ENCODE results near the gene PHF2.
"Not testable (repeated sequence)": the region's sequence is repeated elsewhere in the genome, so short reads cannot be mapped to it uniquely, and the experiment has no call there.

Gene PHF2

DNA sequence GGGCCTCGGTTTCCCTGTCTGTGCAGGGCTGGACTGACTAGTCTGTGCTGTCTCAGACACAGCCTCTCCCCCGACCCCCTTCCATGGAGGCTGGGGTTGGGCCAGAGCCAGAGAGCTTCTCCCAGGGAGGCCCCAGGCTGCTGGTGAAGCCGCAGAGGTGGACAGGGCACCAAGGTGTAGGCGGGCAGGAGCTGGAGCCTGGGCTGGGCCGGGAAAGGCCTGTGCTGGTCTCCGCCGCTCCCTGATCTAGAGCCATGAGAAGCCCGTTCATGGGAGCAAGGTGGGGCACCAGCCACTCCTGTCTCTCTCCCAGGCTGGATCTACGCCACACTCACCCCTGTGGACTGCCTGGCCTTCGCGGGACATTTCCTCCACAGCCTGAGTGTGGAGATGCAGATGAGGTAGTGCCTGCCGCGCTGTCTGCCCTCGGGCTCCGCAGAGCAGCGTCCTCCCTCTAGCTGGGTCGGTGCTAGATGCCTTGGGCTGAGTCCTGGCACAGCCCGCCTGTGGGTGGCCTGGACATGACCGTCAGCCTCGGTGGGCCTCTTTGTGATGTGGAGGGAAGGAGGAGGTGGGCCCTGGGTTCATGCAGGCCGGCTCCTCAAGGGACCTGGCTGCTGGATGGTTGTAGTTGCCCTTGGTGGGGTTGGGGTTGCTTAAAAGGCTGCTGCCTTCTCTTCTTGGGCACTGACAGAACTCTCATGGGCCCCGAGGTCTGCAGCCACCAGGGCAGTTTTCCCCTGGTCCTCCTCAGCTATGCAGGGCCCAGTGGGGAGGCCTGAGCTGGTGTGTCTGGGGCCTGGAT, 79.4 kb downstream of the PHF2 start:
- DNase-seq = no peak

DNA sequence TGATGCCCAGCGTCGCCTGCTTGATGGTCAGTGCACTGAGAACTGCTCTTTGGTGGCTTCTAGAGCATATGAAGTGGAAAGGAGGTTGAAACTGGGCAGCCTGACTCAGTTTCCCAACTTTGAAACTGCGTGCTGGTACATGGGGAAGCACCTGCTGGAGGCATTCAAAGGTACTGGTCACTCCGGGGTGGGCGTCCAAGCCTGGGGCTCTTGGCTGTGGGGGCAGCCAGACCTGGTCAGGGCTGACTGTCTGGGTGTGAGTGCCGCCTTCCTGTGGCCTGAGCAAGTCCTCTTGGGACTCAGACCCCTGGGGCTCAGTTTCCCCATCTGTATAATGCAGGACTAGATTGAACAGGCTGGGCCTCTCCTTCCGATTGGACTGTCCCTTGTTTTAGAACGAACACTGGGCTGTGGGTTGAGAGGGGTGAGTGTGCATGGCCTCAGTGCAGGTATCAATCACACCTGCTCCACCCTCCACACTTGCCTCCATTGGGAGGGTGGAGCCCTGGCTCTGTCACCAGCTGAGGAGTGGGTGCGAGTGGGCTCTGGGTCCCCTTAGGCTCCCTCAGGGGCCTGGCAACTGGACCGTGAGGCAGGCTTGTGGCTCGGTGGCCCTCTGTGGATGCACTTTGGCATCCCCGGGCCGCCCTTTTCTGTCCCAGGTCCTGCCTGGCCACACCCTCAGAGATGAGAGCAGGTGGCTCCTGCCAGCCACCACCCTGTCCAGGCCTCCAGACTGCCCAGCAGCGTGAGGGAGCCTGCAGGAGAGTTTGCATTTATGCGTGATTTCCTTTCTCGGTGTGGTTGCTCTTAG, 80.2 kb downstream of the PHF2 start:
- DNase-seq = no peak

DNA sequence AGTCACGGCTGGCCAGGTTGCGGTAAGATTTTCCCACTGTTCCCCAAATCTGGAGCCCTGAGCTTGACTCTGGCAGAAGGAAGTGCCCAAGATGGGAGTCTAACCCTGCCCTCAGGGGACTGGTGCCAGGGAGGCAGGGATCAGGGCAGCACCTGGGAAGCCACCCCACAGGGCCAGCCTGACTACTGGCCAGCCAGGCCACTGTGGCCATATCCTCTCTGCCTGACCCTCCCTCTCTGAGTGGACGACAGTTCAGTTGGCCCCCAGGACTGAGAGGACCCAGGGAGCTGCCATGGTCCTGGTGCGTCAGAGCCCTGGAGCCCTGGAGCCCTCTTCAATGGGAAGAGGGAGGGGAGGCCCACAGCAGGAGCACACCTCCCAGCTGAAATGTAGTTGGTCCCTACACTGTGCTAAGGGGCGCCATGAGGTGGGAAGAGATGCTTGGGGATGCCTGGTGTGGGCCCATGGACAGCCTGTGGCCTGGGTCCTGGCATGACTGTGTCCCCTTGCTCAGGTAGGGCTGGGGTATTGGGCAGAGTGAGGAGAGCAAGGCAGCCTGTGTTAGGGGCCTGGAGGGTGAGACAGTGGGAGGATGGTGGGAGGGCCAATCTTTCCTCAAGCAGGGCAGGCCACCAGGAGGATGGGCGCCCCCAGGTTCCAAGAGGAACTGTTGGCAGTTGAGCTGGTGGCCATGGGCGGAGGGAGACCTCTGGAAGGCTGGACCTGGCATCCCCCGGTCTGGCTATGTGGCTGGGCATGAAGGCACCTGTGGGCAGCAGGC, 81.1 kb downstream of the PHF2 start:
- no peak for DNase-seq

DNA sequence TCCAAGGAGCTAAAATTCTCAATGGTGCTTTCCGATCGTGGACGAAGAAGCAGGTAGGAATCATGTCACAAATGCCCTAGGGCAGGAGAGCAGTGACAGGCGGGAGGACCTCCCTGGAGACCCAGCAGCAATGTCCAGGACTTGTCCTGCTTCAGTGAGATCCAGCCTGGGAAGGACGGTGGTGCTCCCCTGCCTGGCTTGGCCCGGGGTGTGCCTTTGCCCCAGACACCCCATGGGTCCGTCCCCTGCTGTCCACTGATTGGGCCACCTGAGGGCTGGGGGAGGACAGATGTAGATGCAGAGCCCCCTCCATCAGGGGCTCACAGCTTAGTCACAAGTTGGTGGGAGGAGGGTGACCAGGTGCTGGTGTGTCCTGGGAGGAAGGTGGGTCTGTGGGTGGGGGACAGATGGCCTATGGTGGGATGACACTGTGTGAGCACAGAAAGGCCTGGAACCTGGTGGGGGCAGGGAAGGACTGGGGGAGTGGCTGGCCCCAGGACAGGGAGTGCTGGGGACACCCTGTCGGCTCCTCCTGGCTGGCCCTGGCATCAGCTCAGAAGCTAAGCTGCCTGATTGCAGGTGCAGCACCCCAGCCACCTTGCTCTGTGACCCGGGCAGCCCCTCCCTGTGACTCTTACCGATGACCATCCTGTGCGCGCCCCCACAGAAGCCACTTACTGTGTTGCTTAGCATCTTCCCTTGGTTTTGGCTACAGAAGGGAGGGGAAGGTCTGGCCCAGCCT, 82.0 kb downstream of the PHF2 start:
- no peak for DNase-seq

DNA sequence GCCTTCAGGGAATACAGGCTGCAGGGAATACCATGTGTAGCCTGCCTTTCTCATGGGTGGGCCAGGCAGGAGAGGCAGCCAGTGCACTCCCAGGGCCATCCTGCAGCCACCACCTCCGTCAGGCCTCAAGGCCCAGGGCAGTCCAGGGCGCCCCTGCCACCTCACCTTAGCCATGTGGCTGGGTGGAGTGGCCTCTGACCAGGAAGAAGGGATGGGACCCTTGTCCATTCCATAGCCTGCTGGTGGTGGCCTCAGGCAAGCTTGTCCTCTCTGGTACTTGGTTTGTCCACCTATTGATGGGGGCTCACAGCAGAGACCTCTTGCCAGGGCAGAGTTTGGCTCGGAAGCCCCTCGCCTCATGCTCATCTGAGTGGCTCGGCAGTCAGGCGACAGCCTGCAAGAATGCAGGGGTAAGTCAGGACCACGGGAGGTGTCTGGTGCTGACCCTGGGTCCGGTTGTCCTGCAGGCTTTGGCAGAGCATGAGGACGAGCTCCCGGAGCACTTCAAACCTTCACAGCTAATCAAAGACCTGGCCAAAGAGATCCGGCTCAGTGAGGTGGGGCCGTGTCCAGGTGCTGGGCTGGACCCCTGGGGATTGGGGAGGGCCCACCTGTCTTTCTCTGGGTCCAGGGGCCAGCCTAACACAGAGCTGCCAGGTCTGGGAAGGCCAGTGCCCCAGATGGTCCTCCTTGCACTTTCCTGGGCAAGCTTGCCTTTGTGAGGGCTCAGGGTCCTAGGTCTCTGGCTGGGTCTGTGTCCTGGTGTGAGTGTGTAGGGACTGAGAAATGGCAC, 82.9 kb downstream of the PHF2 start:
- no peak for DNase-seq

DNA sequence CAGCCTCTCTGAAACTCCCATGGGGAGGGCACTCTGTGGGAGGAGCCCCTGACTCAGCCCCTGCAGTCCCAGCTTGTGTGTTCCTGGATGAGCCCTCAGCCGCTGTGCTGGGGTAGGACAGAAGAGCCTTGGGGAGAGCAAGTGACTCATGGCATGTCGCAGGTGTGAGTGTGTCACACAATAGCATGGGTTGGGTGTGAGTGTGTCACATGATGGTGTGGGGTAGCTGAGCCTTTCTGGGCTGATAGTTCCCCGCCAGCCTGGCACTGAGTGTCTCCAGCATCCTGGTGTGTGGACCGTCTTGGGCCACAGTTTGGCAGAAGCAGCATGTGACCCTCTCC, 83.4 kb downstream of the PHF2 start:
- DNase-seq = no peak

DNA sequence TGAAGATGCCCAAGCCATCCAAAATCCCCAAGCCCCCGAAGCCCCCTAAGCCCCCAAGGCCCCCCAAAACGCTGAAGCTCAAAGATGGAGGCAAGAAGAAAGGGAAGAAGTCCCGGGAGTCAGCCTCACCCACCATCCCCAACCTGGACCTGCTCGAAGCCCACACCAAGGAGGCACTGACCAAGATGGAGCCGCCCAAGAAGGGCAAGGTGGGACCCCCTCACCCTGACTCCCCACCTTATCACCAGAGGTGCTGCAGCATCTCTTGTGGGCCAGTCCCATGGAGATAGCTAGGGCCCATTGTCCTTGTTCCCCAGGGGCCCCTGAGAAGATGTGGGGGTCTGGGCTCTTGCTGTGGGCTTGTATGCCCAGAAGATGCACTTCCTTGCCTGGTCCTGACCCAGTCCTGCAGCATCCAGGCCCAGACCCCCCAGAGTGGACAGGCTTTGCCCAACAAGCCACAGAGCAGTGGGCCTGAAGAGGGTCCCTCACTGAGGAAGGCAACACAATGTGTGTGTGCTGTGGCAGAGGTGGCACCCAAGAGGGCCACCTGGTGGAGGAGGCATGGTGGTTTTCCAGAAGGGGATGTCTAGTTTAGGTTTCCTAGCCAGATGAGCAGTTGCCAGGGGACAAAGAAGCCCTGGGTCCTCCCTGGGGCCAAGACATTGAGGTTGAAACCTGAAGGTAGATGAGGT, 84.1 kb downstream of the PHF2 start:
- no peak for DNase-seq

DNA sequence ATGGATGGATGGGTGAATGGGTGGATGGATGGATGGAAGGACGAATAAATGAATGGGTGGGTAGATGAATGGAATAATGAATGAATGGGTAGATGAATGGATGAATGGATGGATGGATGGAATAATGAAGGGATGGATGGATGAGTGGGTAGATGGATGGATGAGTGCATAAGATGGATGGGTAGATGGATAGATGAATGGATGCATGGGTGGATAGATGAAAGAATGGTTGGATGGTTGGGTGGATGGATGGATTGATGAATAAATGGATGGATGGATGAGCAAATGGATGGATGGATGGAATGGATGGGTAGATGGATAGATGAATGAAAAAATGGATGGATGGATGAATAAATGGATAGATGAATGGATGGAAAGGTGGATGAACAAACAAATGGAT, 85.2 kb downstream of the PHF2 start:
- no peak for DNase-seq

DNA sequence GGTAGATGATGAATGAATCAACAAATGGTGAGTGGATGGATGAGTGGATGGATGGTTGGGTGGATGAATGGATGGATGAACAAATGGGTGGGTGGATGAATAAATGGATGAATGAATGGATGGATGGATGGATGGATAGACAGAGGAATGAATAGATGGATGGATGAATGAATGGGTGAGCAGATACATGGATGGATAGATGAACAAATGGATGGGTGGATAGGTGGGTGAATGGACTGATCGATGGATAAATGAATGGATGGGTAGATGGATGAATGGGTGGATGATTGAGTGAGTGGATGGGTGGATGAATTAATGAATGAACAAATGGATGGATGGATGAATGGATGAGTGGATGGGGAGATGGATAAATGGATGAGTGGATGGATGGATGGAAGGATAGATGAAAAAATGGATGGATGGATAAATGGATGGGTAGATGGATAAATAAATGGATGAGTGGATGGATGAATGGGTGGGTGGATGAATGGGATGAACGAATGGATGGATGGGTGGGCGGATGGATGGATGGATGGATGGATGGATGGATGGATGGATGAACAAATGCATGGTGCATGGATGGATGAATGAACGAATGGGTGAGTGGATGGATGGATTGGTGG, 85.7 kb downstream of the PHF2 start:
- no peak for DNase-seq

DNA sequence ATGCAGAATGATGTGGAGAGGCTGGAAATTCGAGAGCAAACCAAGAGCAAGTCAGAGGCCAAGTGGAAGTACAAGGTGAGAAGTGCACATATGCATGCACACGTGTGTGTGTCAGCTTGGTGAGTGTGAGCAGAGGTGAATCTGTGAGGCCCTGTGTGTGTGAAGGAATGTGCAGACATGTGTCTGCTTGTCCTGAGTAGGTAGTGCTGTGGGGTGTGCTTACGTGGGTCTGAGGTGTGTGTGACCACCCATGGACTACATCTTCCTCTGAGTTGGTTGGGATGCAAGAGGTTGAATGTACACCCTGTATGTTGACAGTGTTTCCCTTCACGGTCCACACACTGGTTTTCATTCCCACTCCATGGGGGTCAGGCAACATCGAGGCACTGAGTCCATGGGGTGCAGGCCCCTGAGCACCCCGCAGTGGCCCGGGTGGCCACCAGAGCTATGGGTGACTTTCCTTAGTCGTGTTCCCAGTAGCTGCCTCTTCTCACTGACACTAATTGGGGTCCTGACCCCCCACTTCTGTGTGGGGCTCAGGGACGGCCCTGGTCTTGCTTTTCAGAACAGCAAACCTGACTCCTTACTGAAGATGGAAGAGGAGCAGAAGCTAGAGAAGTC, 86.7 kb downstream of the PHF2 start:
- no peak for DNase-seq

DNA sequence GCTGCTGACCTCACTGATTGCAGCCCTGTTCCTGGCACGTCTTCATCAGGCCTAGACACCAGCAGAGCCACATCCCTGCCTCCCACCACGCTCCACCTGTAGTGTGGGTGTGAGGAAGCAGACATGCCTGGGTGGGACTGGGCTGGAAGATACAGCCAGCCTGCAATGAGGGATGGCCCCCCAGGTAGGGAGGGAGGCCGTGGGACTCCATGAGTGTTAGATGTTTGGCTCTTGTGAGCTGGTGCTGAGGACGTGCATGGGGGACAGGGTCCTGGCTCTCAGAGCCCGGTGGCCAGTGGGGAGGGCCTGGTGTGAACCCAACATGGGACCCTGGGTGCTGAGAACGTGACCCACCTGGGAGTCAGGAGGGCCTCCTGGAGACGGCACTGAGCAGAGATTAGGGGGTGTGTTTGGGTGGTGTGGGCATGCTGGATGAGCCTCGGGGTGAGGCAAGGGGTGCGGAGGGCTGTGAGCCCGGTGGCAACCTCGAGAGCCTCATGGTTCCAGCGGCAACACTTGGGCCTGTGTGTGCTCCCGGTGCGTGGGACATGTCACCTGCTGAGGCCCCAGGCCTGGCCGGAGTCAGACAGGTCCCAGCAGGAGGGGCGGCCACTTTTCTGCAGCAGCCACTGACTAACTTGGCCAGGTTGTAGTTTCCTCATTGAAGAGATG, 87.6 kb downstream of the PHF2 start:
- no peak for DNase-seq

DNA sequence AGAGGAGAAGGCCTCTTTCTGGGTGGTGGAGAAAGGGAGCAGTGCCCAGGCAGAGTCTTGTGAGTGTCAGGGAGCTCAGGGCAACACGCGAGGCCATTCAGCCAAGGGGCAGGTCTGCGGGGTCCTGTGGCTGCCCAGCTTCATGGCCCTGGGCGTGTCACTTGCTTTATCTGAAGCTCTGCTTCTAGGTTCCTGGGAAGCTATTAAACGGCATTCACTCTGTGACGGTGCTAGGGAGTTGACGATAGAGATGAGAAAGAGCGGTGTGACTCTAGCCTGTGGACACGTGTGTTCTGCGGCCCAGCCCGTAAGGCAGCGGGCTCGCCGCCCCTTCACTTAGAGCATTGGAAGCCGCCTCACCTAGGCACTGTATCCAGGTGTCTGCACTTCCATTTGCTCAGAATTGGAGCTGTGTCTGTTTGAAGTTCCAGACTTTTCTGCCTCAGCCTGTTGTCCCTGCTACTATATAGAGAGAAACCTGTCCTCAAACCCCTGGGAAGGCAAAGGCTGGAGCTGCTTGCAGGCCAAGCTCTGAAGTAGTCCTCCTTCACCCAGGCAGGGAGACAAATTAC, 88.3 kb downstream of the PHF2 start:
- DNase-seq = no peak

DNA sequence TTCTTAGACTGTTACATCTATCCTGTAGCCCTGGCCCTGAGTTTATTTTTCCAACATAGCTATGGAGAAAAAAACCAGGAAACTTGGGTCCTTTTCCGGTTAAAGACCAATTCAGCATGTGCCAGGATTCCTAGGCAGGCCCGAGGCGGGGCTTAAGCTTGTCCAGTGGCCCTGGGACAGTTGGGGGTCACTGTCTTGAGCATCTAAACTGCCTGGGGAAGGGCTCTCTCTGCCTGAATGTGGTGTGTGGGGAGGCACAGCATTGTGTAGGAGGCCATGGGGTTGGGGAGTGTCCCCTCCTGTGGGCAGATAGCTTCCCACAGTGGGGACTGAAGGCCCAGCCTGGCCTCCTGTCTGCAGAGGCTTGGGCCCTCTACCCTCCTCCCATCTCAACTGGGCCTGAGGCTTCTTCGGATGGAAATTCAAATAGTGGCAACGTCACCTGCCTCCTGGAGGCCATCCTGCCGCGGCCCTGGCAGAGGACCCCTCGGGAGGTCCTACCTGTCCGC, 88.8 kb downstream of the PHF2 start:
- DNase-seq = no peak

DNA sequence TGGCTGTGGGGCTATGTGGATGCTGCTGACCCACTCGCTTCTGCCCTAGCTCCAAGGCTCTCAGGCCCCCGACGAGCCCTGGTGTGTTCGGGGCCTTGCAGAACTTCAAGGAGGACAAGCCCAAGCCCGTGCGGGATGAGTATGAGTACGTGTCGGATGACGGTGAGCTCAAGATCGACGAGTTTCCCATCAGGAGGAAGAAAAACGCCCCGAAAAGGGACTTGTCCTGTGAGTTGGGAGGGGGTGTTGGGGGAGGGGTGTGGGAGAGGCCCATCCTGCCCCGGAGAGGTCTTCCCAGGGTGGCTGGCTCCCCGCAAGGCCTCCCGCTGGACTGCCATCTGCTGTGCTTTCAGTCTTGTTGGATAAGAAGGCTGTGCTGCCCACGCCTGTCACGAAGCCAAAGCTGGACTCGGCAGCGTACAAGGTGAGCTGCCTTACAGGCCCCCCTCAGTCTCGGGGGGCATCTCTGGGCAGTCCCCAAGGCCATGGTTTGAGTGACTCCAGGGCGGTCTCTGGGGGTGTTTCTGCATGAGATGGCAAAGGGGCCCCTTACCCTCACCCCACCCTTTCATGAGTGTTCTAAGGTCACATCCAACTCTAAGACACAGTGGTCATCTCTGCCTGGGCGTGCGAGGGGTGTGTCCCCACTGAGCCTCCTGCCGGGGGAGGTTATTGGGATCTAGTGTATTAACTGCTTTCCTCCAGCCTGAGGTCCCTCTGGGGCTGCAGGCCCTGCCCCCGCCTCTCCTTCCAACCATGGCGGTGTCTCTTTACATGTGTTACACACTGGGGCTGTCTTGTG, 89.5 kb downstream of the PHF2 start:
- DNase-seq = no peak

DNA sequence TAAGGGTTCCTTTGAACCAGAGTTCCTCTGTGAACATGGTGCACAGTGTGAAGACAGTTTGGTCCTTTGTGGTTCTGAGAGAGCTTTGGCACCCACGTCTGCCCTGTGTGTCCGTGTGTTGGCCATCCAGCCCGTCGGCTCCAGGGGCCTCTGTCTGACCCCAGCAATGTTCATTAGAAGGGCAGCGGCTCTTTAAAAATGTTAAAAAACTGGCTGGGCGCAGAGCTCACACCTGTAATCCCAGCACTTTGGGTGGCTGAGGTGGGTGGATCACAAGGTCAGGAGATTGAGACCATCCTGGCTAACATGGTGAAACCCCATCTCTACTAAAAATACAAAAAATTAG, 90.0 kb downstream of the PHF2 start:
- not testable (repeated sequence) for DNase-seq

DNA sequence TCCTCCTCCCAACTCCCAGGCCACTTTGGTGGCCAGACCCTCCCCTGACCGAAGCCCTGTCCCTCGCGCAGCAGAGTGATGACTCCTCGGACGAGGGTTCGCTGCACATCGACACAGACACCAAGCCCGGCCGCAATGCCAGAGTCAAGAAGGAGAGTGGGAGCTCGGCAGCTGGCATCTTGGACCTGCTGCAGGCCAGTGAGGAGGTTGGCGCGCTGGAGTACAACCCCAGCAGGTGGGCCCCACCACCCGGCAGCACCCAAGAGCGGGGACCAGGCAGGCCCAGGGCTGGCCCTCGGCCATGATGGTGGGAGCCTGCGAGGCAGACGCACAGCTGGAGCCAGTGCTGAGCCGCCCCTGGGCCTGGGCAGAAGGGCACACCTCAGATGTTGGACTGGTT, 90.6 kb downstream of the PHF2 start:
- no peak for DNase-seq

DNA sequence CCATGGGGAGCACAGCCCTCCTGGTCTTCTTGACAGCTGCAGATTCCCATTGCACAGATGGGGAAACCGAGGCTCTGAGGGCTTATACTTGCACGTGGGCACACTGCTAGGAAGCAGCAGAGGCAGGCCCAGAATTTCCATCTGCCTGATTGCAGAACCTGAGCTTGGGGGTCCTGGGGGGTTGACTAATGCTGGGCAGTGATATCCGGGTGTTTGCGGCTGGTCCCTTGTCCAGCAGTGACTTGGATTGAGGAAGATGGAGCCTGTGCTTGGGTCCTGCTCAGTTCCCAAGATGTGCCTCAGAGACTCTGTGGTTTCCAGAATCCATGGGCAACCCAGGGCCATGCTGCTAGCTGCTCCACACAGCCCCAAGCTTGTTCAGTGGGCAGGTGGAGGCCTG, 91.2 kb downstream of the PHF2 start:
- no peak for DNase-seq

DNA sequence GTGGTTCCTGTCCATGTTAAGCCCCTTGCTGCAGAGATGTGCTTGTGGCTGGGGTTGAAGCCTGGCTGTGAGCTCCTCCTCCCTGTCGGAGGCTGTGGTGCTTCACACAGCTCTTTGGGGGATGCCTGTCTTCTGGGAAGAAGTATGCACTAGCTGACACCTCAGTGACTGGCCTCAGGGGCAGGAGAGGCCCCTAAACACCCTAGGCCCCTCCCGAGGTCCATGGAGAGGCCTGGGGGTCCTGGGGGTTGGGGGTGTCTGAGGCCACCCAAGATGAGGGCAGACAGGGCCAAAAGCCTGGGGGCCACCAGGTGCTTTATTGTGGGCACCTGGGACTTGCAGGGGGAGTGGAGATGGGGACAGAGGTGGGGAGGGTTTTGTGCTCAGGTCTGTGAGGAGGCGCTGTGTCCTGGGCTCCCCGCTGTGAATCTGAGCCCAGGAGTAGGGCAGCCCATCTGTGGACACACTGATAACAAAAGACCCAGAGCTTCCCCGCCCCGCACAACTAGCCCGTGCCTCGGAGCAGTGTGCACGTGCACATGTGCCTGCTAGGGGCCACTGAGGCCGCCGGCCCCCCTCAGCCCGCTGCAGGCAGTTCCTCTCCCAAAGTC, 92.0 kb downstream of the PHF2 start:
- no peak for DNase-seq

All from OCI-M1 (cell line).